Measurements from ENCODE around the gene CRB2.

- TF ChIP-seq, protein P1, sequence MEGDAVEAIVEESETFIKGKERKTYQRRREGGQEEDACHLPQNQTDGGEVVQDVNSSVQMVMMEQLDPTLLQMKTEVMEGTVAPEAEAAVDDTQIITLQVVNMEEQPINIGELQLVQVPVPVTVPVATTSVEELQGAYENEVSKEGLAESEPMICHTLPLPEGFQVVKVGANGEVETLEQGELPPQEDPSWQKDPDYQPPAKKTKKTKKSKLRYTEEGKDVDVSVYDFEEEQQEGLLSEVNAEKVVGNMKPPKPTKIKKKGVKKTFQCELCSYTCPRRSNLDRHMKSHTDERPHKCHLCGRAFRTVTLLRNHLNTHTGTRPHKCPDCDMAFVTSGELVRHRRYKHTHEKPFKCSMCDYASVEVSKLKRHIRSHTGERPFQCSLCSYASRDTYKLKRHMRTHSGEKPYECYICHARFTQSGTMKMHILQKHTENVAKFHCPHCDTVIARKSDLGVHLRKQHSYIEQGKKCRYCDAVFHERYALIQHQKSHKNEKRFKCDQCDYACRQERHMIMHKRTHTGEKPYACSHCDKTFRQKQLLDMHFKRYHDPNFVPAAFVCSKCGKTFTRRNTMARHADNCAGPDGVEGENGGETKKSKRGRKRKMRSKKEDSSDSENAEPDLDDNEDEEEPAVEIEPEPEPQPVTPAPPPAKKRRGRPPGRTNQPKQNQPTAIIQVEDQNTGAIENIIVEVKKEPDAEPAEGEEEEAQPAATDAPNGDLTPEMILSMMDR (conservative IDR thresholded peaks at IDR 0.05 in 1 of 2, IDR thresholded peaks at IDR 0.05 in 1 of 2; ENCODE audit: low read depth in 1 of 2, low read length in 2 of 2): no peak
- no peak for TF ChIP-seq EZH2 (IDR thresholded peaks at IDR 0.05; ENCODE audit: low read length, missing control alignments)
Measured at GRCh38 chr9:123322273-123323195, 33.5 kb upstream of the CRB2 start.

Data from fibroblast of lung (primary cell).